H1 (cell line): Measurements from ENCODE around the gene SMAD7. TPM values are rescaled to one million over a fixed set of nuclear protein-coding genes. Genes with fewer than 3 reads are reported as not detected.

Experiments
- CTCF ChIA-PET: fragments of 300-600 bp; sonication (Branson Sonifier 250); formaldehyde crosslinking; loops from one replicate; lab custom pipeline; 2021; ENCODE audit not compliant: partially characterized antibody; lab: Charles Lee
- POLR2A ChIA-PET: fragments of 300-600 bp; sonication (Branson Sonifier 250); formaldehyde crosslinking; loops from one replicate; lab custom pipeline; 2021; ENCODE audit warnings: inconsistent platforms; ENCODE audit not compliant: partially characterized antibody; lab: Charles Lee
- DNase-seq, 2 experiments: peaks; one replicate each; pipeline versions ENCODE4 v3.0.0 to v3.0.0-alpha.2; 2010 to 2022; ENCODE audit warnings: low spot score in 2 of 2, low read depth in 1 of 2, mixed read lengths in 1 of 2
- FAIRE-seq: peaks from 2 replicates; lab custom pipeline; 2011; peaks lifted over from hg19 to GRCh38; lab: Jason Lieb, UNC
- H2AFZ ChIP-seq: 2 replicates; pipeline ENCODE4 v1.8.1; 2012; ENCODE audit warnings: low read length, inconsistent platforms
- H2AK5ac ChIP-seq: 2 replicates; pipeline ENCODE4 v1.6.1; 2013; ENCODE audit warnings: low read depth, low read length
- H2BK120ac ChIP-seq: replicated peaks from 2 replicates; pipeline ENCODE3; 2013; ENCODE audit warnings: low read depth, low read length, inconsistent platforms
- H2BK12ac ChIP-seq: 2 replicates; pipeline ENCODE4 v1.6.1; 2013; ENCODE audit warnings: low read depth, low read length
- H2BK15ac ChIP-seq: 2 replicates; pipeline ENCODE4 v1.6.1; 2013; ENCODE audit warnings: low read length
- H2BK20ac ChIP-seq: 2 replicates; pipeline ENCODE4 v1.6.1; 2013; ENCODE audit warnings: low read length
- H2BK5ac ChIP-seq: 2 replicates; pipeline ENCODE4 v1.6.1; 2013; ENCODE audit warnings: low read depth, low read length
- H3K14ac ChIP-seq: 2 replicates; pipeline ENCODE4 v1.6.1; 2013; ENCODE audit warnings: inconsistent platforms; ENCODE audit not compliant: insufficient read length
- H3K18ac ChIP-seq: 2 replicates; pipeline ENCODE4 v1.6.1; 2013; ENCODE audit warnings: low read length; ENCODE audit errors: extremely low read depth
- H3K23ac ChIP-seq: 2 replicates; pipeline ENCODE4 v1.6.1; 2013; ENCODE audit warnings: inconsistent platforms; ENCODE audit not compliant: insufficient read length
- H3K23me2 ChIP-seq: 2 replicates; pipeline ENCODE4 v1.6.1; 2013; ENCODE audit warnings: low read depth, low read length
- H3K27ac ChIP-seq: 2 replicates; pipeline ENCODE4 v1.6.1; 2011; ENCODE audit warnings: low read depth, low read length, inconsistent platforms
- H3K27me3 ChIP-seq, 4 experiments: replicated peaks in 1 of 4; 1 replicate in 1 of 4; 2 replicates in 3 of 4; pipeline versions ENCODE4 v1.6.1 to v1.8.1; 2011 to 2013; ENCODE audit warnings: low read length in 3 of 4, mild to moderate bottlenecking in 3 of 4, inconsistent platforms in 2 of 4, mixed read lengths in 2 of 4, moderate library complexity in 1 of 4; ENCODE audit not compliant: control insufficient read depth in 3 of 4, insufficient read depth in 3 of 4; ENCODE audit errors: extremely low read depth in 1 of 4
- H3K36me3 ChIP-seq, 4 experiments: 2 replicates each; pipeline versions ENCODE4 v1.6.1 to v1.8.1; 2011 to 2013; ENCODE audit warnings: mild to moderate bottlenecking in 4 of 4, low read length in 3 of 4, moderate library complexity in 2 of 4, control low read depth in 1 of 4, inconsistent platforms in 1 of 4; ENCODE audit not compliant: insufficient read depth in 4 of 4, control insufficient read depth in 2 of 4
- H3K4ac ChIP-seq: replicated peaks from 2 replicates; pipeline ENCODE3; 2013; ENCODE audit warnings: low read length, low read depth, mixed read lengths, inconsistent platforms; ENCODE audit not compliant: insufficient read length
- H3K4me1 ChIP-seq, 4 experiments: replicated peaks in 1 of 4; 1 replicate in 1 of 4; 2 replicates in 3 of 4; pipeline versions ENCODE4 v1.6.1 to v1.8.1; 2011 to 2013; ENCODE audit warnings: low read length in 3 of 4, inconsistent platforms in 2 of 4, mixed read lengths in 1 of 4; ENCODE audit not compliant: insufficient read depth in 4 of 4, control insufficient read depth in 3 of 4
- H3K4me2 ChIP-seq, 2 experiments: 2 replicates each; pipeline versions ENCODE4 v1.6.1 to v1.8.1; 2011 to 2013; ENCODE audit warnings: low read depth in 2 of 2, low read length in 2 of 2, control low read depth in 1 of 2, inconsistent platforms in 1 of 2, mild to moderate bottlenecking in 1 of 2; ENCODE audit not compliant: insufficient read depth in 1 of 2
- H3K4me3 ChIP-seq, 4 experiments: fragments of 200-600, 300-600 bp in 1 of 4; sonication (generic), shearing (Covaris generic), sonication (Bioruptor Twin) in 1 of 4; 2 replicates each; pipeline versions ENCODE4 v1.5.1 to v1.8.1; 2011 to 2016; ENCODE audit warnings: low read length in 4 of 4, low read depth in 3 of 4, control low read depth in 2 of 4, inconsistent platforms in 2 of 4, mild to moderate bottlenecking in 2 of 4, mixed read lengths in 1 of 4, moderate library complexity in 1 of 4; ENCODE audit not compliant: insufficient read depth in 2 of 4; ENCODE audit errors: extremely low read depth in 1 of 4
- H3K56ac ChIP-seq: replicated peaks from 2 replicates; pipeline ENCODE3; 2013; ENCODE audit warnings: low read depth, mild to moderate bottlenecking, mixed read lengths, low read length, inconsistent platforms; ENCODE audit not compliant: insufficient read length
- H3K79me1 ChIP-seq: 2 replicates; pipeline ENCODE4 v1.6.1; 2013; ENCODE audit warnings: low read depth, low read length, control low read depth
- H3K79me2 ChIP-seq, 2 experiments: 2 replicates each; pipeline versions ENCODE4 v1.6.1 to v1.8.1; 2012 to 2013; ENCODE audit warnings: low read length in 2 of 2, mild to moderate bottlenecking in 2 of 2, inconsistent platforms in 1 of 2; ENCODE audit not compliant: insufficient read depth in 2 of 2, control insufficient read depth in 1 of 2
- H3K9ac ChIP-seq, 4 experiments: replicated peaks in 1 of 4; 1 replicate in 1 of 4; 2 replicates in 3 of 4; pipeline versions ENCODE4 v1.6.1 to v1.8.1; 2011 to 2013; ENCODE audit warnings: low read depth in 3 of 4, low read length in 3 of 4, control low read depth in 2 of 4, mild to moderate bottlenecking in 2 of 4, moderate library complexity in 2 of 4, inconsistent platforms in 1 of 4; ENCODE audit errors: extremely low read depth in 1 of 4
- H3K9me3 ChIP-seq, 2 experiments: 2 replicates each; pipeline versions ENCODE4 v1.6.1 to v1.8.1; 2012 to 2013; ENCODE audit warnings: mild to moderate bottlenecking in 2 of 2, moderate library complexity in 2 of 2, control low read depth in 1 of 2, inconsistent platforms in 1 of 2, low read depth in 1 of 2, low read length in 1 of 2, mixed read lengths in 1 of 2; ENCODE audit not compliant: insufficient read depth in 2 of 2
- H4K20me1 ChIP-seq, 2 experiments: replicated peaks in 1 of 2; 2 replicates each; pipeline versions ENCODE3 to v1.8.1; 2011 to 2013; ENCODE audit warnings: inconsistent platforms in 2 of 2, low read length in 2 of 2, mild to moderate bottlenecking in 1 of 2; ENCODE audit not compliant: insufficient read depth in 2 of 2, control insufficient read depth in 1 of 2
- H4K5ac ChIP-seq: 2 replicates; pipeline ENCODE4 v1.6.1; 2013; ENCODE audit warnings: low read length, low read depth, mixed read lengths, inconsistent platforms; ENCODE audit not compliant: insufficient read length
- H4K8ac ChIP-seq: 2 replicates; pipeline ENCODE4 v1.8.0; 2013; ENCODE audit warnings: mild to moderate bottlenecking, moderate library complexity, low read length, inconsistent platforms; ENCODE audit not compliant: insufficient read depth; ENCODE audit errors: extremely low read depth
- H4K91ac ChIP-seq: replicated peaks from 2 replicates; pipeline ENCODE3; 2013; ENCODE audit warnings: low read length, mixed read lengths, inconsistent platforms; ENCODE audit not compliant: insufficient read length
- CBX5 ChIP-seq: fragments of 300-800, 300-1000 bp; sonication (generic); IDR thresholded peaks from 2 replicates; pipeline ENCODE4 v1.7.1; 2016; ENCODE audit warnings: antibody characterized with exemption, low read length, low read depth
- EGR1 ChIP-seq: IDR thresholded peaks from 2 replicates; pipeline ENCODE4 v1.6.1; 2011; ENCODE audit warnings: low read depth, low read length, borderline replicate concordance
- KDM5A ChIP-seq: fragments of 200-600 bp; IDR thresholded peaks from 2 replicates; pipeline ENCODE4 v1.7.1; 2012; ENCODE audit warnings: mild to moderate bottlenecking, low read length, inconsistent platforms, mixed read lengths
- POU5F1 ChIP-seq: IDR thresholded peaks from 2 replicates; pipeline ENCODE4 v1.6.1; 2011; ENCODE audit warnings: low read depth, mild to moderate bottlenecking, low read length, moderate library complexity
- SAP30 ChIP-seq: fragments of 300-600 bp; sonication (generic); IDR thresholded peaks from 2 replicates; pipeline ENCODE4 v1.7.1; 2012; ENCODE audit warnings: low read length, moderate library complexity, mild to moderate bottlenecking, inconsistent platforms; ENCODE audit not compliant: insufficient read depth, insufficient replicate concordance
- SIX5 ChIP-seq: IDR thresholded peaks from 2 replicates; pipeline ENCODE4 v1.6.1; 2011; ENCODE audit warnings: mild to moderate bottlenecking, low read depth, low read length
- SRF ChIP-seq: IDR thresholded peaks from 2 replicates; pipeline ENCODE4 v1.6.1; 2011; ENCODE audit warnings: mild to moderate bottlenecking, low read depth, low read length, moderate library complexity
- TAF1 ChIP-seq: IDR thresholded peaks from 2 replicates; pipeline ENCODE4 v1.6.1; 2011; ENCODE audit warnings: mild to moderate bottlenecking, low read depth, low read length
- ZNF274 ChIP-seq: IDR thresholded peaks from 2 replicates; pipeline ENCODE4 v1.7.0; 2012; ENCODE audit warnings: low read length, borderline replicate concordance; ENCODE audit errors: extremely low read depth
- WGBS, 2 experiments: shearing (Covaris generic) in 1 of 2; methylation state at CpG; one replicate each; pipeline versions ENCODE4 v1.1.6 to v1.1.7; 2013 to 2015; ENCODE audit warnings: low lambda C conversion rate in 2 of 2, mixed read lengths in 2 of 2, inconsistent platforms in 1 of 2, low coverage in 1 of 2, missing lambda C conversion rate in 1 of 2; ENCODE audit not compliant: insufficient replicate concordance in 2 of 2, insufficient coverage in 1 of 2, insufficient read length in 1 of 2; ENCODE audit errors: extremely low coverage in 1 of 2, missing lambda C conversion rate in 1 of 2; 5-methylcytosine and 5-hydroxymethylcytosine counted together
- polyA plus RNA-seq, 7 experiments: library from polyadenylated mRNA; depleted of rRNA in 3 of 7; stranded (reverse) in 5 of 7; unstranded in 2 of 7; fragments of >200 nt in 5 of 7; fragments of 200-250 nt in 2 of 7; gene quantifications; 1 replicate in 5 of 7; 2 replicates in 1 of 7; 4 replicates in 1 of 7; pipeline versions ENCODE4 v1.2.1 to v1.2.3, GENCODE V29; 2011 to 2013; ENCODE audit warnings: missing spikeins in 2 of 7, mixed read lengths in 2 of 7
- total RNA-seq: library from RNA; stranded (reverse); fragmentation: NEBNext Ultra II Directional; extraction: Animal tissue kit (Norgen Biotek cat#: 25700); gene quantifications from 2 replicates; pipeline ENCODE4 v1.2.1, GENCODE V29; 2021
- TF ChIP-seq, protein P1 (sequence below): IDR thresholded peaks from 2 replicates; pipeline ENCODE4 v1.6.1; 2012; ENCODE audit warnings: inconsistent platforms

The SMAD7 gene
- total and polyA plus RNA-seq, 2 of the 8 experiments (the other 6 are each of a cell fraction or from before 2014, with no cell fraction given): 6.5 to 15.5 TPM

DNA sequence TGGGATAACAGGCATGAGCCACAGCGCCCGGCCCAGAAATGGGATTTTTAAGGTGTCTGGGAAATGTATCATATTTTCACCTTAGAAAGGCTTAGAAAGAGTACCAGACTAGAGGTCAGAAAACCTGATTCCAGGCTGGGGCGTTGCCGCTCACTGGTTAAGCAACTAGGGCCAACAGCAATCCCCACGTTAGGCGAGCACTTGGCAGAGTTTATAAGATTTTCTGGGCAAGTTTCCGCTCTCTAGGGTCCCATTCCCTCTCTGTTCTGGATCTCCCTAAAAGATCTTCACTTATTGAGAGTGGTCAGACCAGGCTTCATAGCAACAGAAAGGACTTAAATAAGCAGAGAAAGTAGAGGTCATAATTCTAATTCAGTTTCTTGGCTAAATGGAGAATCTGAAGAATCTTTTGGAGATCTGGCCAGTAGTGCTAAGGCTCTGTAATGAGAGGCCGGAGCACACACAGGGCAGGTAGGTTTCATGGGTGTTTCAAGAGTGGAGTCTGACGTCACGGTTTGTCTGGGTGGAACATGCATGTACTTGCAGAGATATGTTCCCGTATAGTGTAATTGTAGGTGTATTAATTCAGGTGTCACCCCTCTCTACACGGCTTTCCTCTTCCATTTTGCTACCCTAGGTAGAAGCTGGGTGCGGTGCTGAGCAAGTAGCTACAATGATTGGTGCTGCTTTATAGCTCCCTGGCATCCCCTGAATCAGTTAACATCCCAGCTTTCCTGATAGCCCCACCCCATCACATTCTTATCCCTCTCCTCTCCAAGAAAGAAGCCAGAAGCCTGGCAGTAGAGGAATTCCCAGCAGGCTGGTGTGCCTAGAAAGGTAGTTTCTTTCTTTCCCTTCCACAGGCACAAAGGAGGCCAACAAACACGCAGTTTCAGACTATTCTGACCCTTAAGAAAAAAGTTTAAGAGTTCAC is 4.4 kb upstream of the SMAD7 start:
- no peak overlapping the region for H4K5ac ChIP-seq
- H3K56ac ChIP-seq: no peak overlapping the region
- H3K23ac ChIP-seq: no peak overlapping the region
- peaks cover 0 to 15% (median 7%) of the 10 kb centered on the region in 4 experiments; a peak in 5 of 7 replicates for H3K27me3 ChIP-seq
- peak; percentile 70 for FAIRE-seq
- H4K91ac ChIP-seq: peak overlapping the region; percentile 30
- no peaks in the 10 kb centered on the region for H4K20me1 ChIP-seq
- H3K4me3 ChIP-seq: no peak overlapping the region
- no peak overlapping the region for H3K4me2 ChIP-seq
- H3K14ac ChIP-seq: no peak overlapping the region
- H3K79me1 ChIP-seq: no peaks in the 10 kb centered on the region
- no peak overlapping the region for H3K27ac ChIP-seq
- H2BK12ac ChIP-seq: peak overlapping the region; percentile 97; the same call in 1 of the 2 replicates
- H4K8ac ChIP-seq: no peak overlapping the region
- no peaks in the 10 kb centered on the region for H3K36me3 ChIP-seq
- peak overlapping the region; percentile 64; the same call in 1 of the 2 replicates for H2BK5ac ChIP-seq
- peaks cover 7% of the 10 kb centered on the region; the same call in 1 of the 2 replicates for H3K23me2 ChIP-seq
- 79% methylated on average over 14 of the region's 14 CpGs; no CpG with 5 or more reads in 1 of the 2 experiments for WGBS, 2 experiments
- H2BK20ac ChIP-seq: peak overlapping the region; percentile 49; the same call in 1 of the 2 replicates
- H2AK5ac ChIP-seq: peak overlapping the region; percentile 41; the same call in 1 of the 2 replicates
- H3K4me1 ChIP-seq: peaks cover 10 to 22% (median 20%) of the 10 kb centered on the region in 4 experiments
- no peak overlapping the region for H2BK15ac ChIP-seq
- H3K4ac ChIP-seq: no peak overlapping the region
- peak overlapping the region; percentile 63 for H3K18ac ChIP-seq
- H3K9ac ChIP-seq: no peak overlapping the region
- H2AFZ ChIP-seq: no peak overlapping the region
- no peak overlapping the region for H2BK120ac ChIP-seq
- H3K9me3 ChIP-seq: no peaks in the 10 kb centered on the region
- no peak for DNase-seq
- H3K79me2 ChIP-seq: peaks cover under 1 to 2% of the 10 kb centered on the region in 2 experiments; a peak in 2 of 4 replicates
- CTCF ChIA-PET: interaction anchor here (0.6 to 3.5 kb wide), 8 partner anchors 8 to 798 kb away, joined by 3 to 12 read pairs (median 4); no protein-coding TSS in a partner anchor
- POLR2A ChIA-PET: interaction anchor here (0.7 to 2.2 kb wide), 7 partner anchors 11 to 327 kb away, joined by 3 to 8 read pairs (median 3); no protein-coding TSS in a partner anchor
- TF ChIP-seq CBX5 (no peak), SRF (no peak), EGR1 (no peak), POU5F1 (no peak), SAP30 (no peak), SIX5 (no peak), ZNF274 (no peak), TAF1 (no peak), KDM5A (no peak)
- TF ChIP-seq, protein P1, sequence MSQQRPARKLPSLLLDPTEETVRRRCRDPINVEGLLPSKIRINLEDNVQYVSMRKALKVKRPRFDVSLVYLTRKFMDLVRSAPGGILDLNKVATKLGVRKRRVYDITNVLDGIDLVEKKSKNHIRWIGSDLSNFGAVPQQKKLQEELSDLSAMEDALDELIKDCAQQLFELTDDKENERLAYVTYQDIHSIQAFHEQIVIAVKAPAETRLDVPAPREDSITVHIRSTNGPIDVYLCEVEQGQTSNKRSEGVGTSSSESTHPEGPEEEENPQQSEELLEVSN: no peak
